GM18873 (cell line): ENCODE data around the gene RGR.

Source experiments
- ATAC-seq: cut with Tn5 transposase; IDR thresholded peaks from one replicate; pipeline ENCODE4 v1.9.1; 2021; ENCODE audit warnings: mild to moderate bottlenecking, moderate library complexity, moderate number of reproducible peaks; ENCODE audit not compliant: unreplicated experiment, low FRiP score

The RGR gene

GRCh38 chr10:84216834-84217233 is 28.0 kb upstream of the RGR start:
- no peak for ATAC-seq

GRCh38 chr10:84217746-84218145 is 27.1 kb upstream of the RGR start:
- ATAC-seq, result no peak

DNA sequence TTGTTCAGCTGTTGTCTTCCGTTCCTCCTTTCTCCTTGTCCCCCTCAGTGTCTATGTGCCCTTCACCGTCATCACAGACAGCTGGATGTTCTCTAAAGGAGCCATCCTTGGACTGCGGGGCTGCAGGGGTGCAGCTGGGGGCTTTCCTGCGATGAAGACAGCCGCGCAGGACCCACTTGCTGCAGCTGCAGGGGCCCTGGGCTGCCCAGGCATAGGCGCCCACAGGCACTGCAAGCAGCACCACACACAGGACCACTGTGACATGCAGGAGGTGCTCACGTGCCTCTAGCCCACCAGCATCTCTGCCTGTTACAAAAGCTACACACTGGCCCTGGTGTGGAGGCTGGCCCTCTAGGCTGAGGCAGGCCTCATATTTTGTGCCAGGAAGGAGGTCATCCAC is 22.9 kb upstream of the RGR start:
- ATAC-seq, result no peak

DNA sequence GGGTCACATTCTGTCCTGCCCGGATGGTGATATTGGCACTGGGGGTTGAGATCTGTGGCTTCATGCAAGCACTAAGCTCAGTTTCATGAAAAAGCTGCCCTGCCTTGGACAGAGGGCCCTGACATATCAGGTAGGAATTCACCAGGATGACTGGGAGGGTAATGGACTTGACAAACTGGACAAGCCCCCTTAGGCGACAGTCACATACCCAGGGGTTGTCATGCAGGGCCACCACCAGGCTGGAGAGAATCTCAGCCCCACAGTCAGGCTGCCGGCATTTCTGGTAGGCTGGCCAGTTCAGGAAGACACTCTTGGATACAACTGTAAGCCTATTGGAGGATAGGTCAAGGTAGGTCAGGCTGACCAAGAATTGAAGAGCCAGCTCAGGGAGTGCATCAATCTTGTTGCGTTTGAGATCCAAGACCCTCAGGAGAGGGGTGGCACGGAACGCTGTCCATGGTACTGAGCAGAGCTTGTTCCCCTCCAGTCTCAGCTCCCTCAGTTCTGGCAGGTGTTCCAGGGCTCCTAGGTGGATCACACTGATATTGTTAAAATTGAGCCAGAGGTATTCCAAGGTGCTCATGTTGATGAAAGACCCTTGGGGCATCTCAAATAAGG is 20.3 kb upstream of the RGR start:
- ATAC-seq, result no peak

DNA sequence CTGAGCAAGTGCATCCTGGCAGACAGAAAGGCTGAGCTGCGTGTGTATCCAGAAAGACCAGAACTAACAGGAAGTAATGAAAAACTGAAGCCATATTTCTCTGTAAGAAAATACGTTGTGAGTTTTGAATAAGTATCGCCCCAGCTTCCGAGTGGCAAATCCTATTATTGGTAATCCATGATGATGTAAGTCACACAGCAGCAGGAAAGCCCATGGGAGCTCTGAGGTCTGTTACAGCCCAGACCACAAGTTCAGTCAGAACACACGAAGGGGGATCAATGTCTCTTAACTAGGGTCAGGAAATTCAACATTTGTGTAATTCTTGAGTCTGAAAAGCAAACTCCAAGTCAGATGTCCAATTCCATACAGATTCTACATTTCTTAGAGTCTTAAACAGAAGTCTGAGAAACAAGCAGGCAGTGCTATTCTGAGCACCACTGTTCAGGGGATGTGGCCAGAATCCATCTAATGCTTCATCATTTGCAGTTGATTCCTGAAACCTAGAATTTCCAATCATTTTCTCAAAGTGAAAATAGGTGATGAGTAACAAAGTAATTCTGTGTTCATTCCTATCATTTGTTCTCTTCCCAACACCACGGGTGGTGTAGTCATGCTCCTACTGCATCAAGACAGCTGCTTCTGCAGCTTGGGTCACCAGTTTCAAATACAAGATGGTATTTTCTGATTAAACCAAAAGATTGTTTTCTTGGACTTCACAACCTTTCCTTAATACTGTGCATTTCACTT is 19.3 kb upstream of the RGR start, which contains the start of gene LRIT2:
Gene LRIT2, minus strand, starts transcription at position 118 of the 747 bp plus-strand sequence. Its CDS starts 24 bp downstream, at position 94.
- ATAC-seq, result no peak

DNA sequence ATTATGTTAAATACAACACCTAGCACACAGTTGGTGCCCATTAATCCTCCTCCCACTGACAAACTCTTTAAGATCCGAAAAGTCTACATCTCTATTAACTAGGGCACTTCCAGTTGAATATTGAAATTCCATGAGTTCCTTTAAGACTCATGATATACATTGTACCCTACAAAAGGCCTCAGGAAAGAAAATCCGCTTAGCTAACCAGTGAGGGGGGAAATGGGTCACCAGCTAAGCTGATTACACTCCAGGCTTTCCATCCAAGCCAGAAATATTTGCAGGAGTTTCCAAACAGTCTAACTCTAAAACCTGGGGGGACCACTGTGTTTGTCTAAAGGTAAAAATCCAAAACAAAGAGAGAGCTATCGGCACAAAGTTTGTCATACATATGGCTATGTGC is 18.2 kb upstream of the RGR start:
- ATAC-seq, result no peak

GRCh38 chr10:84227810-84228209 is 17.0 kb upstream of the RGR start:
- ATAC-seq, result no peak

DNA sequence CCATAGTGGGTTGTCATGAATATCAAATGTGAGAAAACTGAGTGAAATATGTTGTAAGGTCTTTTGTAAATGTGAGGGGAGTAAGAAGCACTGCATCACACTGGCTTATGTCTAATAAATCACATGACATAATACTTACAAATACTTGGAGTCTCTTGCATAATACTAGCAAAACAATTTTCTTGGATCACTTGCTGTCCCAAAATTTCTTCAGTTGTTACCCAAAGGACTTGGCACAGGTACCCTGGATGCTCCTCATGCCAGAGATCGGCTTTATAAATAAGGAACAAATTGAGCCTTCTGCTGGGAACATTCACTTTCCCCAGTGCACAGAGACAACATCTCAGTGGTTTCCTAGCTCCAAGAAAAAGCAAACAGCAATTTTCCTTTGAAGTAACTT is 14.5 kb upstream of the RGR start:
- no peak for ATAC-seq

- no peak for ATAC-seq
Observed at GRCh38 chr10:84232376-84232775, 12.5 kb upstream of the RGR start.

GRCh38 chr10:84233940-84234339 is 10.9 kb upstream of the RGR start:
- ATAC-seq, result no peak

- ATAC-seq, result no peak
Observed at GRCh38 chr10:84234479-84234878, 10.4 kb upstream of the RGR start.

DNA sequence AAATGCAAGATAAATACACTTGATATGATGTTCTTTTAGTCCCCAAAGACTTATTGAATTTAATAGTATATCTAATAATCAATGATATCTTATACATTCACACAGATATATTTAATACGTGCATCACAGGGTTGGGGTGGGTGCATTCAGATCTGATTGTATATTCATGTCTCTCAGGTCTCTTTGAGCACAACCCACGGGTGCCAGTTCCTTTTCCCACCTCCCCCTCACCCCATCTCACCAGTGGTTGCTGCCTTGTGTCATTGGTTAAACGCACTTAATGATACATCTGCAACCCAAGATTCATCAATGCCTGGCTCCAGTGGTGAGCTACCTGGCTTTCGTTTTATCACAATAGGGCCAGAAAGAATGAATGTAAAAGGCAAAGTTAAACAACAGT is 9.8 kb upstream of the RGR start:
- ATAC-seq, result no peak

DNA sequence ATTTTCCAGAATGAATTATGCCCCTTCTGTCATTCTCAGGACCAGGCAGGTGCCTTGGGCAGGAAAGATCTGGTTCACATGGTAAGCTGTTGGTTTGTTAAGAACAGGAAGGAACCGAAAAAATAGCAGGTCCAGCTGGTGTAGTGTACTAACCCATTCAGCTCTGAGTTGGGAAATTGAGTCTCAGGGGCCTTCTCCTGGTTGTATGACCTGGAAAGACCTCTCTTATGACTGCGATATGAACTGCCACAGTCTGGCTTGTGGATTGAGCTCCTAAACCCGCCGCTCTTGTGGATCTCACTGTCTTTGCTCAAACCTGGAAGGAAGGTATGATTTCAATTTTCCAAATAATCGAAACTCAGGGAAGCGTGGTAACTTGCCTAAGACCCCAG is 8.1 kb upstream of the RGR start:
- no peak for ATAC-seq

- ATAC-seq, result no peak
Observed at GRCh38 chr10:84237199-84238051, 7.4 kb upstream of the RGR start.

GRCh38 chr10:84238909-84239308 is 5.9 kb upstream of the RGR start:
- ATAC-seq, result no peak

DNA sequence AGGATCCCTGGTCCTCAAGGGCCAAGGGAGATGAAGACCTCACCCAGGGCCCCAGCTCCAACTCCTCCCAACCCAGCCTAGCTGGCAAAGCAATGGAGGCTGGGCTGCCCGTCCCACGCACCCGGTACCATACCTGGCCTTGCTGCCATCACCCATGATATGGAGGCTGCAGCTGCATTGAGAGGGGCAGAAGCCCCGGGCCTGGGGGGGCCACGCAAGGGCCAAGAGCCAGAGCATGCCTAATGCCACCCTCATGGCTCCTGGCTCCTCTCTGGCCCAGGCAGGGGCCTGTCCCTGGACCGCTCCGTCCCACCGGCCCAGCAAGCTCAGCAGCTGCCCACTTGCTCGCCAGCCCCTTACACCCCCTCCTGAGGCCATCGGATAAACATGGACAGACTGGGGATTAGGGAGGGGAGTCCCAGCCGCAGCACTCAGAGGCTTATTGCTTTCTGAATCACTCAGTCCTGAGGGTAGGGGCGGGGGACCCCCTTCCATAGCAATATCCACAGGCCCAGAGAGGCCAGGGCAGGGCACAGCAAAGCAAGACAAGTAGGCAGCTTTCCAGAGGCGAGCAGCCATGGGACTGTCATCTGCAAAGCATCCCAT is 3.6 kb upstream of the RGR start, which contains the start of gene LRIT1:
Gene LRIT1, minus strand, starts transcription at position 362 of the 606 bp plus-strand sequence. Its CDS starts 107 bp downstream, at position 255.
- no peak for ATAC-seq

- no peak for ATAC-seq
Observed at GRCh38 chr10:84243759-84244158, 1.1 kb upstream of the RGR start.

GRCh38 chr10:84247496-84247895 is 2.6 kb downstream of the RGR start:
- no peak for ATAC-seq

DNA sequence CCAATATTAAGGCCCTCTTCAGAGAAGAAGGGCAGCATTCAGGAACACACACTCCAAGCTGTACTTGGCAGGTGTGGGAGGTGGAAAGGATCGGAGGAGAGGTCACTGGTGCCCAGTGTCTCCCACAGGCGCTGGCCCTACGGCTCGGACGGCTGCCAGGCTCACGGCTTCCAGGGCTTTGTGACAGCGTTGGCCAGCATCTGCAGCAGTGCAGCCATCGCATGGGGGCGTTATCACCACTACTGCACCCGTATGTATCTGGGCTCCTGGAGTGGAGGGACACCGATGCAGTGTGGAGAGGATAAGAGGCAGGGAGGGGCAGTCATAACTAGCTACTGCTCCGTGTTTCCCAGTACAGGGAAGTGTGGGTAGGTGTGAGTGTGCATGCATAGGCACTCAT is 3.9 kb downstream of the RGR start:
- ATAC-seq, result no peak

- ATAC-seq, result no peak
Observed at GRCh38 chr10:84254552-84255478, 10.0 kb downstream of the RGR start.
